ENCODE measurements around the gene SMC3. TPM values are rescaled to one million over a fixed set of nuclear protein-coding genes. Genes with fewer than 3 reads are reported as not detected.

SMC3 gene
- total and polyA plus RNA-seq, 2 experiments from 2014 or later, result 40.8 to 53.5 TPM

- TF ChIP-seq EZH2 (IDR thresholded peaks at IDR 0.05; ENCODE audit: borderline replicate concordance) (no peak), CTCF (IDR thresholded peaks at IDR 0.05; ENCODE audit: poor library complexity) (no peak), EZH2phosphoT487 (IDR thresholded peaks at IDR 0.05; ENCODE audit: low read depth, severe bottlenecking, unreplicated experiment) (no peak)
- Histone ChIP-seq H3K4me3 (no peak overlapping the region), H2AFZ (no peak overlapping the region), H3K27me3 (no peaks in the 10 kb centered on the region), H3K9me2 (replicated peaks; ENCODE audit: insufficient read depth) (no peaks in the 10 kb centered on the region), H3K79me2 (no peaks in the 10 kb centered on the region), H3K4me1 (ENCODE audit: insufficient read depth) (peaks cover 3% of the 10 kb centered on the region), H3K9me3 (ENCODE audit: low read depth) (no peaks in the 10 kb centered on the region), H3K36me3 (replicated peaks; ENCODE audit: insufficient read depth, low read depth) (no peaks in the 10 kb centered on the region), H4K20me1 (ENCODE audit: insufficient read depth, poor library complexity, severe bottlenecking) (no peaks in the 10 kb centered on the region), H3K4me2 (no peak overlapping the region), H3K27ac (no peak overlapping the region)
- no peak for DNase-seq (ENCODE audit: low spot score)
These were observed 64.4 kb downstream of the SMC3 start for GRCh38 chr10:110631934-110632333.

- DNase-seq (ENCODE audit: low spot score), result no peak
- H3K4me1 ChIP-seq (ENCODE audit: insufficient read depth), result peaks cover 3% of the 10 kb centered on the region
- H4K20me1 ChIP-seq (ENCODE audit: insufficient read depth, poor library complexity, severe bottlenecking), result no peaks in the 10 kb centered on the region
- no peak overlapping the region for H3K4me3 ChIP-seq
- no peak overlapping the region for H3K4me2 ChIP-seq
- no peaks in the 10 kb centered on the region for H3K27me3 ChIP-seq
- no peaks in the 10 kb centered on the region for H3K36me3 ChIP-seq (replicated peaks; ENCODE audit: insufficient read depth, low read depth)
- H2AFZ ChIP-seq, result no peak overlapping the region
- WGBS (ENCODE audit: low lambda C conversion rate, missing lambda C conversion rate), result 95% methylated on average over 1 of the region's 1 CpG
- H3K9me3 ChIP-seq (ENCODE audit: low read depth), result no peaks in the 10 kb centered on the region
- no peak overlapping the region for H3K27ac ChIP-seq
- no peaks in the 10 kb centered on the region for H3K9me2 ChIP-seq (replicated peaks; ENCODE audit: insufficient read depth)
- H3K79me2 ChIP-seq, result no peaks in the 10 kb centered on the region
- TF ChIP-seq EZH2 (IDR thresholded peaks at IDR 0.05; ENCODE audit: borderline replicate concordance), result no peak
These were observed 65.2 kb downstream of the SMC3 start for GRCh38 chr10:110632591-110633215.

- Histone ChIP-seq H3K27ac (no peak overlapping the region), H3K4me3 (no peak overlapping the region), H2AFZ (no peak overlapping the region), H3K27me3 (no peaks in the 10 kb centered on the region), H3K4me2 (no peak overlapping the region), H3K9me2 (replicated peaks; ENCODE audit: insufficient read depth) (no peaks in the 10 kb centered on the region), H3K36me3 (replicated peaks; ENCODE audit: insufficient read depth, low read depth) (no peaks in the 10 kb centered on the region), H4K20me1 (ENCODE audit: insufficient read depth, poor library complexity, severe bottlenecking) (no peaks in the 10 kb centered on the region), H3K79me2 (no peaks in the 10 kb centered on the region), H3K4me1 (ENCODE audit: insufficient read depth) (peaks cover under 1% of the 10 kb centered on the region), H3K9me3 (ENCODE audit: low read depth) (no peaks in the 10 kb centered on the region)
- DNase-seq (ENCODE audit: low spot score), result no peak
- WGBS (ENCODE audit: low lambda C conversion rate, missing lambda C conversion rate), result 76% methylated on average over 9 of the region's 9 CpGs
- TF ChIP-seq CTCF (IDR thresholded peaks at IDR 0.05; ENCODE audit: poor library complexity), result no peak
- TF ChIP-seq EZH2phosphoT487 (IDR thresholded peaks at IDR 0.05; ENCODE audit: low read depth, severe bottlenecking, unreplicated experiment), result no peak
- no peak for TF ChIP-seq EZH2 (IDR thresholded peaks at IDR 0.05; ENCODE audit: borderline replicate concordance)
These were observed 67.2 kb downstream of the SMC3 start for GRCh38 chr10:110634527-110635209.

GRCh38 chr10:110636572-110636931, 69.1 kb downstream of the SMC3 start:
- Histone ChIP-seq H3K4me2 (no peak overlapping the region), H2AFZ (no peak overlapping the region), H3K4me3 (no peak overlapping the region), H3K79me2 (no peaks in the 10 kb centered on the region), H3K4me1 (ENCODE audit: insufficient read depth) (peaks cover 4% of the 10 kb centered on the region), H3K36me3 (replicated peaks; ENCODE audit: insufficient read depth, low read depth) (no peaks in the 10 kb centered on the region), H3K9me2 (replicated peaks; ENCODE audit: insufficient read depth) (no peaks in the 10 kb centered on the region), H3K9me3 (ENCODE audit: low read depth) (no peaks in the 10 kb centered on the region), H4K20me1 (ENCODE audit: insufficient read depth, poor library complexity, severe bottlenecking) (no peaks in the 10 kb centered on the region), H3K27ac (no peak overlapping the region), H3K27me3 (peaks cover 1% of the 10 kb centered on the region)
- 81% methylated on average over 2 of the region's 2 CpGs for WGBS (ENCODE audit: low lambda C conversion rate, missing lambda C conversion rate)
- DNase-seq (ENCODE audit: low spot score), result no peak
- no peak for TF ChIP-seq CTCF (IDR thresholded peaks at IDR 0.05; ENCODE audit: poor library complexity)
- no peak for TF ChIP-seq EZH2phosphoT487 (IDR thresholded peaks at IDR 0.05; ENCODE audit: low read depth, severe bottlenecking, unreplicated experiment)
- no peak for TF ChIP-seq EZH2 (IDR thresholded peaks at IDR 0.05; ENCODE audit: borderline replicate concordance)

Measured in hepatocyte (in vitro differentiated cells).